ENCODE measurements around the gene GREB1. TPM values are rescaled to one million over a fixed set of nuclear protein-coding genes. Genes with fewer than 3 reads are reported as not detected.
"Not testable (repeated sequence)": the region's sequence is repeated elsewhere in the genome, so short reads cannot be mapped to it uniquely, and the experiment has no call there.

GREB1 gene
- total and polyA plus RNA-seq, 8 donors, result 3.5 to 16.1 (median 5.9) TPM

DNA sequence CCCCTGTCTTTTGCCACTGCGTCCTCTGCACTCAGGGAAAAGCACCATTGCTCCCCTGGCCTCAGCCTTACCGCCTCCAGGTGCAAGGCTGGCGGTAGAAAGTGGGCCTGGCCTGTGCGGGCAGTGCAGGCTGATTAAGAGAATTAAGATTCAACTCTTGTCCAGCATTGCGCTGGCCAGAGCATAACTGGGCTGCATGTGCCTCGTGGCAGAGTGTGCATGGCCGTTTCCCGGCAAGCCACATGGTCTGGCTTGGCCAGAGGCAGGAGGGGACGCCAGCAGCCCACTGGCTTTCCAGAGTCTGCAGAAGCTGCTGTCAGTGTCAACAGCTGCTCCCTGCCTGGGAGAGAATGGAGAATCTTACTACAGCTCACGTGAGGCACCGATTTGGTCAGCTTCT, 123.8 kb downstream of the GREB1 start:
- H3K4me3 ChIP-seq, result no peak overlapping the region
- TF ChIP-seq, protein P1, sequence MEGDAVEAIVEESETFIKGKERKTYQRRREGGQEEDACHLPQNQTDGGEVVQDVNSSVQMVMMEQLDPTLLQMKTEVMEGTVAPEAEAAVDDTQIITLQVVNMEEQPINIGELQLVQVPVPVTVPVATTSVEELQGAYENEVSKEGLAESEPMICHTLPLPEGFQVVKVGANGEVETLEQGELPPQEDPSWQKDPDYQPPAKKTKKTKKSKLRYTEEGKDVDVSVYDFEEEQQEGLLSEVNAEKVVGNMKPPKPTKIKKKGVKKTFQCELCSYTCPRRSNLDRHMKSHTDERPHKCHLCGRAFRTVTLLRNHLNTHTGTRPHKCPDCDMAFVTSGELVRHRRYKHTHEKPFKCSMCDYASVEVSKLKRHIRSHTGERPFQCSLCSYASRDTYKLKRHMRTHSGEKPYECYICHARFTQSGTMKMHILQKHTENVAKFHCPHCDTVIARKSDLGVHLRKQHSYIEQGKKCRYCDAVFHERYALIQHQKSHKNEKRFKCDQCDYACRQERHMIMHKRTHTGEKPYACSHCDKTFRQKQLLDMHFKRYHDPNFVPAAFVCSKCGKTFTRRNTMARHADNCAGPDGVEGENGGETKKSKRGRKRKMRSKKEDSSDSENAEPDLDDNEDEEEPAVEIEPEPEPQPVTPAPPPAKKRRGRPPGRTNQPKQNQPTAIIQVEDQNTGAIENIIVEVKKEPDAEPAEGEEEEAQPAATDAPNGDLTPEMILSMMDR (IDR thresholded peaks at IDR 0.05), result no peak

DNA sequence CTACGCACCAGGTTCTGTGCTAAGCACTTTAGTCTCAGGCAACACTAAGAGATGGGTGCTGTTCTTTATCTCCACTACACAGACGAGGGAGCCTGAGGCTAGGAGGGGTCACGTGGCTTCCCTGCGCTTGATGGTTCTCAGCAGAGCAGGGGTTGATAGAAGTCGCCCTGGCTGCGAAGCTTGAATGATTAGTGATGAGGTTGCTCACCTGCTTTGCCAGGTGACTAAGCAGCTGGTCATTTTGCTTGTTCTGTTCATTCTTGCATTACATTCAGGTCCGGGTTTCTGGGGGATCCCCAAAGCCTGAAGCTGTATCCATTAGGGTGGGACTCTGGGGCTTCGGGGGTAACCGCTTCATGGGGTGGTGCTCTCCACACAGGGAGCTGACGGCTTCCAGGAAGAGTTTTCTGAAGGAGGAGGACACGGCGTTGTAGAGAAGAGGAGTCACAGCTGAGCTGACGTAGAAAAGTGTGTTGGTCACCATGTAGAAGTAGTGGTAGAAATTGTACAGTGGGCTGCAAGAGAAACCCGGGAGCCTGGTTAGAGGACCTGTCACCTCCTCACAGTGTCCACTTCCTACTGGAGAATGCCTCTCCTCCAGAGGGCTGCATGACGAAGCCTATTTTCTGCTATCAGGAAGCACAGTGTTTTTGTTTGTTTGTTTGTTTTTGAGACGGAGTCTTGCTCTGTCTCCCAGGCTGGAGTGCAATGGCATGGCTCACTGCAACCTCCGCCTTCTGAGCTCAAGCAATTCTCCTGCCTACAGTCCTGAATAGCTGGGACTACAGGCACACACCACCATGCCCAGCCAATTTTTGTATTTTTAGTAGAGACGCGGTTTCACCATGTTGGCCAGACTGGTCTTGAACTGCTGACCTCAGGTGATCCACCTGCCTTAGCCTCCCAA, 124.6 kb downstream of the GREB1 start:
- no peaks in the 10 kb centered on the region for H3K4me1 ChIP-seq
- 73 to 82% methylated on average over 19 of the region's 19 CpGs for WGBS, 2 donors
- intact Hi-C loops (cut with DNase I), result no loop called here
- TF ChIP-seq, protein P1 (IDR thresholded peaks at IDR 0.05), result no peak
- no peak for FAIRE-seq
- no peaks in the 10 kb centered on the region for H3K9me3 ChIP-seq
- no peaks in the 10 kb centered on the region for H3K36me3 ChIP-seq
- ATAC-seq, result no peak
- no peaks in the 10 kb centered on the region for H3K27me3 ChIP-seq
- no peak overlapping the region for H3K27ac ChIP-seq
- no peak overlapping the region for H3K4me3 ChIP-seq
- DNase-seq, result no peak

More for the DNA sequence above, 123.8 kb downstream of the GREB1 start:
- Histone ChIP-seq H3K27me3 (no peaks in the 10 kb centered on the region), H3K9me3 (no peaks in the 10 kb centered on the region), H3K36me3 (no peaks in the 10 kb centered on the region), H3K27ac (no peak overlapping the region), H3K4me1 (no peaks in the 10 kb centered on the region)
- FAIRE-seq (no peak), DNase-seq (no peak), ATAC-seq (no peak)
- intact Hi-C loops (cut with DNase I), result no loop called here
- 81 to 88% methylated on average over 11 of the region's 11 CpGs for WGBS, 2 donors

- no peaks in the 10 kb centered on the region for H3K27me3 ChIP-seq
- ATAC-seq (no peak), FAIRE-seq (no peak), DNase-seq (no peak)
- H3K4me3 ChIP-seq, result no peak overlapping the region
- H3K27ac ChIP-seq, result no peak overlapping the region
- no peaks in the 10 kb centered on the region for H3K36me3 ChIP-seq
- H3K9me3 ChIP-seq, result no peaks in the 10 kb centered on the region
- H3K4me1 ChIP-seq, result no peaks in the 10 kb centered on the region
- intact Hi-C loops (cut with DNase I), result no loop called here
- 71 to 83% methylated on average over 11 of the region's 11 CpGs for WGBS, 2 donors
- TF ChIP-seq, protein P1 (IDR thresholded peaks at IDR 0.05), result no peak
These were observed 125.2 kb downstream of the GREB1 start for GRCh38 chr2:11659115-11659475.

DNA sequence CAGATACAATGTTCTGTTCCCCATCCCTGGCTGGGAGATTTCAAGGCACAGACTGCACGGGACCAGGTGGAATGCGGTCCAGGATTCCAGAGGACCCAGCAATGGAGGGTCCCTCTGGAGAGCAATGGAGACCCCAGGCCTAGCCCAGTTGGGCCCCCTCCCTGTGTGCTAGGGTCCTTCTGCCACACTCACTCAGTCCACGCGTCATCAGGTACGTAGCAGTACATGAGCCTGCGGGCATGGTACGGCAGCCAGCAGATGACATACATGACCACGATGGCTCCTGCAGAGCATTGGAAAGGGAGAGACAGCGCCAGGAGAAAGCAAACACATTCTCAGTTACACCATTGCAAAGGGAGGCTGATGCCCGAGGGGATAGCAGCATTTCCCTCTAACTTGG, 126.0 kb downstream of the GREB1 start:
- no peak for FAIRE-seq

GRCh38 chr2:11660396-11660795, 126.6 kb downstream of the GREB1 start:
- H3K4me1 ChIP-seq; intact Hi-C loops (cut with DNase I); DNase-seq; ATAC-seq; H3K27me3 ChIP-seq; H3K4me3 ChIP-seq; FAIRE-seq; H3K27ac ChIP-seq; H3K36me3 ChIP-seq; H3K9me3 ChIP-seq: not testable (repeated sequence)
- 83 to 95% methylated on average over 2 of the region's 2 CpGs for WGBS, 2 donors

More for the DNA sequence above, 126.0 kb downstream of the GREB1 start:
- TF ChIP-seq, protein P1 (IDR thresholded peaks at IDR 0.05), result no peak
- H3K27ac ChIP-seq, result no peak overlapping the region
- H3K4me1 ChIP-seq, result no peaks in the 10 kb centered on the region
- H3K27me3 ChIP-seq, result no peaks in the 10 kb centered on the region
- DNase-seq (no peak), ATAC-seq (no peak)
- no peaks in the 10 kb centered on the region for H3K9me3 ChIP-seq
- no peak overlapping the region for H3K4me3 ChIP-seq
- H3K36me3 ChIP-seq, result no peaks in the 10 kb centered on the region
- WGBS, 2 donors, result 89% methylated on average over 10 of the region's 10 CpGs
- intact Hi-C loops (cut with DNase I), result no loop called here
